A673 (cell line): ENCODE data around the gene ARRB1. TPM values are rescaled to one million over a fixed set of nuclear protein-coding genes. Genes with fewer than 3 reads are reported as not detected.
"Not testable (repeated sequence)": the region's sequence is repeated elsewhere in the genome, so short reads cannot be mapped to it uniquely, and the experiment has no call there.

ENCODE experiments used
- BruUV-seq: library from RNA; stranded (reverse); fragments of 400-500 nt; replicated peaks from 2 replicates; lab custom pipeline; 2021; lab: Mats Ljungman, UMichigan
- CTCF ChIA-PET: fragments of 300-600 bp; sonication (Branson Sonifier 250); formaldehyde crosslinking; loops from one replicate; lab custom pipeline; 2022; ENCODE audit warnings: antibody characterized with exemption; lab: Charles Lee
- POLR2A ChIA-PET: fragments of 300-600 bp; sonication (Branson Sonifier 250); formaldehyde crosslinking; loops from one replicate; lab custom pipeline; 2022; ENCODE audit warnings: antibody characterized with exemption; ENCODE audit not compliant: low non-redundant PET; lab: Charles Lee
- DNase-seq: peaks from one replicate; pipeline ENCODE4 v3.0.0-alpha.2; 2015; ENCODE audit warnings: low spot score
- H3K27ac ChIP-seq: fragments of 200-600 bp; sonication (generic); 2 replicates; pipeline ENCODE4 v1.5.1; 2016; ENCODE audit warnings: mixed run types, low read depth, mild to moderate bottlenecking, mixed read lengths, antibody characterized with exemption, low read length; ENCODE audit not compliant: poor library complexity, severe bottlenecking
- H3K27me3 ChIP-seq: fragments of 200-600 bp; sonication (generic); replicated peaks from 2 replicates; pipeline ENCODE4 v1.6.1; 2017; ENCODE audit warnings: mixed run types, low read depth, mild to moderate bottlenecking, mixed read lengths, antibody characterized with exemption, low read length; ENCODE audit not compliant: insufficient read depth, poor library complexity
- H3K36me3 ChIP-seq: fragments of 200-600 bp; sonication (generic); 2 replicates; pipeline ENCODE4 v1.6.1; 2016; ENCODE audit warnings: mixed run types, mild to moderate bottlenecking, mixed read lengths, antibody characterized with exemption, low read length; ENCODE audit not compliant: insufficient read depth, poor library complexity, severe bottlenecking
- H3K4me1 ChIP-seq: fragments of 200-600 bp; sonication (generic); 2 replicates; pipeline ENCODE4 v1.6.1; 2017; ENCODE audit warnings: mixed run types, mild to moderate bottlenecking, mixed read lengths, antibody characterized with exemption, low read length; ENCODE audit not compliant: insufficient read depth, poor library complexity, severe bottlenecking
- H3K4me3 ChIP-seq: fragments of 200-600 bp; sonication (generic); 2 replicates; pipeline ENCODE4 v1.5.1; 2016; ENCODE audit warnings: low read depth, mixed run types, mild to moderate bottlenecking, mixed read lengths, low read length; ENCODE audit not compliant: poor library complexity, severe bottlenecking
- H3K9me3 ChIP-seq: fragments of 200-600 bp; sonication (generic); 2 replicates; pipeline ENCODE4 v1.6.1; 2016; ENCODE audit warnings: mixed run types, low read depth, mild to moderate bottlenecking, mixed read lengths, antibody characterized with exemption, low read length; ENCODE audit not compliant: poor library complexity, severe bottlenecking
- CTCF ChIP-seq: fragments of 300-800, 200-600 bp; sonication (generic); conservative IDR thresholded peaks from 2 replicates; pipeline ENCODE4 v1.5.1; 2017; ENCODE audit warnings: low read depth, mild to moderate bottlenecking, antibody characterized with exemption, low read length, moderate library complexity, mixed read lengths
- EZH2 ChIP-seq: fragments of 200-600 bp; sonication (generic); IDR thresholded peaks from 2 replicates; pipeline ENCODE4 v1.6.1; 2017; ENCODE audit warnings: borderline replicate concordance, low read depth, mild to moderate bottlenecking, mixed read lengths, antibody characterized with exemption, low read length; ENCODE audit not compliant: poor library complexity, severe bottlenecking
- intact Hi-C: fragments of 100-400 bp; cut with micrococcal nuclease; formaldehyde crosslinking; loops from one replicate; pipeline ENCODE4 v1.10.0; 2022; ENCODE audit not compliant: unreplicated experiment
- total RNA-seq: library from RNA; stranded (reverse); gene quantifications from 2 replicates; pipeline ENCODE4 v1.2.3, GENCODE V29; 2021

ARRB1 gene
- total RNA-seq, 1 experiment from 2014 or later = 37.8 TPM

- no peak for TF ChIP-seq CTCF
- TF ChIP-seq EZH2 = no peak
- intact Hi-C loops = no loop called here
- Histone ChIP-seq H3K27me3 (no peaks in the 10 kb centered on the region), H3K27ac (no peak overlapping the region), H3K4me1 (peaks cover 41% of the 10 kb centered on the region), H3K4me3 (no peak overlapping the region), H3K36me3 (no peaks in the 10 kb centered on the region), H3K9me3 (no peaks in the 10 kb centered on the region)
- BruUV-seq = no TSS peak
- ChIA-PET POLR2A (no interaction called here), CTCF (no interaction called here)
- no peak for DNase-seq
Observed at GRCh38 chr11:75334402-75334891, 17.0 kb downstream of the ARRB1 start.

GRCh38 chr11:75333807-75334140, 17.7 kb downstream of the ARRB1 start:
- Histone ChIP-seq H3K36me3 (no peaks in the 10 kb centered on the region), H3K27me3 (no peaks in the 10 kb centered on the region), H3K27ac (no peak overlapping the region), H3K4me1 (peaks cover 39% of the 10 kb centered on the region), H3K9me3 (no peaks in the 10 kb centered on the region), H3K4me3 (no peak overlapping the region)
- ChIA-PET POLR2A (no interaction called here), CTCF (no interaction called here)
- BruUV-seq = no TSS peak
- intact Hi-C loops = no loop called here
- DNase-seq = no peak
- TF ChIP-seq CTCF (no peak), EZH2 (no peak)

GRCh38 chr11:75333022-75333806, 18.2 kb downstream of the ARRB1 start:
- Histone ChIP-seq H3K4me3 (no peak overlapping the region), H3K4me1 (peaks cover 34% of the 10 kb centered on the region), H3K36me3 (no peaks in the 10 kb centered on the region), H3K27ac (no peak overlapping the region), H3K27me3 (no peaks in the 10 kb centered on the region), H3K9me3 (no peaks in the 10 kb centered on the region)
- intact Hi-C loops = no loop called here
- DNase-seq = no peak
- no peak for TF ChIP-seq EZH2
- no peak for TF ChIP-seq CTCF
- POLR2A ChIA-PET = no interaction called here
- no TSS peak for BruUV-seq
- CTCF ChIA-PET = no interaction called here

- H3K4me1 ChIP-seq = peaks cover 20% of the 10 kb centered on the region
- H3K4me3 ChIP-seq, CTCF ChIA-PET, H3K36me3 ChIP-seq, BruUV-seq, DNase-seq, intact Hi-C loops, H3K27ac ChIP-seq, POLR2A ChIA-PET, H3K9me3 ChIP-seq, H3K27me3 ChIP-seq: not testable (repeated sequence)
Observed at GRCh38 chr11:75331761-75332160, 19.7 kb downstream of the ARRB1 start.

- BruUV-seq, intact Hi-C loops, CTCF ChIA-PET: not testable (repeated sequence)
Observed at GRCh38 chr11:75331304-75331703, 20.2 kb downstream of the ARRB1 start.

More at GRCh38 chr11:75331304-75331703, 20.2 kb downstream of the ARRB1 start:
- H3K4me1 ChIP-seq = peaks cover 23% of the 10 kb centered on the region
- H3K27ac ChIP-seq, H3K27me3 ChIP-seq, H3K36me3 ChIP-seq, DNase-seq, H3K4me3 ChIP-seq, H3K9me3 ChIP-seq, POLR2A ChIA-PET: not testable (repeated sequence)
